Mesenteric fat pad (tissue), 1 donor: ENCODE measurements around the gene ADAMTSL3. TPM values are rescaled to one million over a fixed set of nuclear protein-coding genes. Genes with fewer than 3 reads are reported as not detected.
"Not testable (repeated sequence)": the region's sequence is repeated elsewhere in the genome, so short reads cannot be mapped to it uniquely, and the experiment has no call there.

Source experiments
- DNase-seq: peaks from one replicate; pipeline ENCODE4 v3.0.0-alpha.2; 2020; ENCODE audit warnings: low spot score
- total RNA-seq: library from RNA; stranded (reverse); fragmentation: NEBNext Ultra II Directional; extraction: Animal tissue kit (Norgen Biotek cat#: 25700); gene quantifications from one replicate; pipeline ENCODE4 v1.2.1, GENCODE V29; 2021
- donor health status: DM: yes; HTN: yes; CAD: no.

Gene ADAMTSL3
- total RNA-seq, 1 donor from 2014 or later, result 5.8 TPM

GRCh38 chr15:84006421-84006820, 352.5 kb downstream of the ADAMTSL3 start:
- no peak for DNase-seq

- no peak for DNase-seq
These were observed 355.7 kb downstream of the ADAMTSL3 start for GRCh38 chr15:84009616-84010015.

GRCh38 chr15:84010246-84010645, 356.3 kb downstream of the ADAMTSL3 start:
- no peak for DNase-seq

- DNase-seq, result no peak
These were observed 362.4 kb downstream of the ADAMTSL3 start for GRCh38 chr15:84016371-84016770.

GRCh38 chr15:84022516-84022915, 368.6 kb downstream of the ADAMTSL3 start:
- no peak for DNase-seq

- DNase-seq, result no peak
These were observed 369.7 kb downstream of the ADAMTSL3 start for GRCh38 chr15:84023636-84024035.

- no peak for DNase-seq
These were observed 380.1 kb downstream of the ADAMTSL3 start for GRCh38 chr15:84033793-84034553.

GRCh38 chr15:84034578-84035398, 380.9 kb downstream of the ADAMTSL3 start:
- DNase-seq, result no peak

GRCh38 chr15:84035399-84035766, 381.5 kb downstream of the ADAMTSL3 start:
- DNase-seq, result no peak

- no peak for DNase-seq
These were observed 383.4 kb downstream of the ADAMTSL3 start for GRCh38 chr15:84037301-84037700.

- not testable (repeated sequence) for DNase-seq
These were observed 388.6 kb downstream of the ADAMTSL3 start for GRCh38 chr15:84042434-84043056.

- DNase-seq, result no peak
These were observed 392.2 kb downstream of the ADAMTSL3 start for GRCh38 chr15:84046064-84046637.

- not testable (repeated sequence) for DNase-seq
These were observed 395.6 kb downstream of the ADAMTSL3 start for GRCh38 chr15:84049480-84049879.

- DNase-seq, result no peak
These were observed 396.2 kb downstream of the ADAMTSL3 start for GRCh38 chr15:84050076-84050475.

GRCh38 chr15:84051146-84051545, 397.2 kb downstream of the ADAMTSL3 start:
- DNase-seq, result not testable (repeated sequence)

- DNase-seq, result not testable (repeated sequence)
These were observed 400.6 kb downstream of the ADAMTSL3 start for GRCh38 chr15:84054544-84054943.

GRCh38 chr15:84057714-84058331, 403.9 kb downstream of the ADAMTSL3 start:
- no peak for DNase-seq

- not testable (repeated sequence) for DNase-seq
These were observed 409.8 kb downstream of the ADAMTSL3 start for GRCh38 chr15:84063674-84064073.

- not testable (repeated sequence) for DNase-seq
These were observed 414.8 kb downstream of the ADAMTSL3 start for GRCh38 chr15:84068674-84069073.

GRCh38 chr15:84078038-84078437, 424.1 kb downstream of the ADAMTSL3 start:
- not testable (repeated sequence) for DNase-seq

- DNase-seq, result not testable (repeated sequence)
These were observed 425.5 kb downstream of the ADAMTSL3 start for GRCh38 chr15:84079325-84079884.
